SK-N-SH (cell line): ENCODE results near the gene NAALADL2. TPM values are rescaled to one million over a fixed set of nuclear protein-coding genes. Genes with fewer than 3 reads are reported as not detected.

Source experiments
- CTCF ChIA-PET: fragments of 300-600, 350-600 bp; formaldehyde crosslinking; extraction: SDS; loops from one replicate; lab custom pipeline; 2021; lab: Yijun Ruan, JAX
- POLR2A ChIA-PET: fragments of 350-600 bp; sonication (Branson Sonifier 250); formaldehyde crosslinking; extraction: SDS; loops from one replicate; lab custom pipeline; 2020; ENCODE audit warnings: antibody characterized with exemption, inconsistent platforms; lab: Yijun Ruan, JAX
- DNase-seq: peaks from one replicate; pipeline ENCODE4 v3.0.0; 2012
- H2AFZ ChIP-seq: fragments of 200-600 bp; sonication (generic); 2 replicates; pipeline ENCODE4 v1.8.1; 2016; ENCODE audit warnings: antibody characterized with exemption, mild to moderate bottlenecking, low read depth
- H3F3A ChIP-seq: fragments of 200-600 bp; sonication (generic); replicated peaks from 2 replicates; pipeline ENCODE3; 2016; ENCODE audit warnings: antibody characterized with exemption, mild to moderate bottlenecking; ENCODE audit not compliant: insufficient read depth
- H3K27ac ChIP-seq, 2 experiments: fragments of 200-500 bp in 1 of 2; fragments of 200-600 bp in 1 of 2; sonication (Bioruptor generic) in 1 of 2; sonication (generic), shearing (Covaris generic) in 1 of 2; 2 replicates each; pipeline versions ENCODE4 v1.5.1 to v1.6.1; 2014 to 2016; ENCODE audit warnings: low read depth in 2 of 2, inconsistent platforms in 1 of 2, low read length in 1 of 2, mild to moderate bottlenecking in 1 of 2, mixed read lengths in 1 of 2
- H3K27me3 ChIP-seq: fragments of 200-600 bp; sonication (generic), shearing (Covaris generic); 2 replicates; pipeline ENCODE4 v1.6.1; 2016; ENCODE audit warnings: mixed run types; ENCODE audit not compliant: insufficient read depth
- H3K36me3 ChIP-seq, 2 experiments: fragments of 200-500 bp in 1 of 2; fragments of 200-600 bp in 1 of 2; sonication (Bioruptor generic) in 1 of 2; sonication (generic) in 1 of 2; replicated peaks in 1 of 2; 2 replicates each; pipeline versions ENCODE3 to v1.5.1; 2014 to 2016; ENCODE audit warnings: low read length in 1 of 2, mild to moderate bottlenecking in 1 of 2; ENCODE audit not compliant: insufficient read depth in 2 of 2, control insufficient read depth in 1 of 2
- H3K4me1 ChIP-seq, 2 experiments: fragments of 200-500 bp in 1 of 2; fragments of 200-600 bp in 1 of 2; sonication (Bioruptor generic) in 1 of 2; sonication (generic), shearing (Covaris generic) in 1 of 2; 2 replicates each; pipeline versions ENCODE4 v1.5.1 to v1.6.1; 2014 to 2016; ENCODE audit warnings: low read depth in 1 of 2, low read length in 1 of 2, mixed run types in 1 of 2; ENCODE audit not compliant: insufficient read depth in 2 of 2, control insufficient read depth in 1 of 2
- H3K4me2 ChIP-seq: fragments of 200-600 bp; sonication (generic), shearing (Covaris generic); 2 replicates; pipeline ENCODE4 v1.6.1; 2017; ENCODE audit warnings: mixed run types
- H3K4me3 ChIP-seq, 2 experiments: fragments of 200-500 bp in 1 of 2; fragments of 200-600 bp in 1 of 2; sonication (Bioruptor generic) in 1 of 2; sonication (generic), shearing (Covaris generic) in 1 of 2; 2 replicates each; pipeline versions ENCODE4 v1.5.1 to v1.8.1; 2014 to 2016; ENCODE audit warnings: low read depth in 2 of 2, inconsistent platforms in 1 of 2, low read length in 1 of 2, mild to moderate bottlenecking in 1 of 2, mixed read lengths in 1 of 2, moderate library complexity in 1 of 2
- H3K79me2 ChIP-seq: fragments of 200-600 bp; sonication (generic); 2 replicates; pipeline ENCODE4 v1.8.1; 2017; ENCODE audit warnings: mild to moderate bottlenecking; ENCODE audit not compliant: insufficient read depth
- H3K9ac ChIP-seq: fragments of 200-600 bp; sonication (generic); 2 replicates; pipeline ENCODE4 v1.6.1; 2017; ENCODE audit warnings: mixed run types
- H3K9me2 ChIP-seq: fragments of 200-600 bp; sonication (generic); 2 replicates; pipeline ENCODE4 v1.6.1; 2017; ENCODE audit warnings: mixed run types
- H3K9me3 ChIP-seq: fragments of 200-600 bp; sonication (generic); 2 replicates; pipeline ENCODE4 v1.6.1; 2017; ENCODE audit warnings: mixed run types, mild to moderate bottlenecking, moderate library complexity
- H4K20me1 ChIP-seq: fragments of 200-600 bp; sonication (generic); 2 replicates; pipeline ENCODE4 v1.6.1; 2017; ENCODE audit warnings: mild to moderate bottlenecking, mixed run types; ENCODE audit not compliant: insufficient read depth
- CHD2 ChIP-seq: fragments of 150-350 bp; IDR thresholded peaks from 2 replicates; pipeline ENCODE4 v1.6.1; 2018; ENCODE audit warnings: low read length; ENCODE audit not compliant: partially characterized antibody
- CTCF ChIP-seq: fragments of 200-600 bp; sonication (generic); IDR thresholded peaks from 2 replicates; pipeline ENCODE4 v1.6.1; 2017; ENCODE audit warnings: antibody characterized with exemption, mild to moderate bottlenecking, moderate library complexity
- EP300 ChIP-seq, 2 experiments: IDR thresholded peaks; 2 replicates each; pipeline versions ENCODE4 v1.4.0 to v1.6.1; 2012; ENCODE audit warnings: borderline replicate concordance in 1 of 2, low read depth in 1 of 2, low read length in 1 of 2
- EZH2phosphoT487 ChIP-seq: fragments of 200-600 bp; sonication (generic); IDR thresholded peaks from 2 replicates; pipeline ENCODE4 v1.6.1; 2017; ENCODE audit warnings: low read depth, mixed run types, mild to moderate bottlenecking, antibody characterized with exemption, moderate library complexity, borderline replicate concordance
- FOSL2 ChIP-seq: IDR thresholded peaks from 2 replicates; pipeline ENCODE4 v1.4.0; 2012; ENCODE audit warnings: low read depth, mild to moderate bottlenecking, moderate library complexity, borderline replicate concordance
- FOXM1 ChIP-seq: IDR thresholded peaks from 2 replicates; pipeline ENCODE4 v1.4.0; 2012; ENCODE audit warnings: low read depth, mild to moderate bottlenecking
- GABPA ChIP-seq: IDR thresholded peaks from 2 replicates; pipeline ENCODE4 v1.4.0; 2012; ENCODE audit warnings: low read depth, mild to moderate bottlenecking
- IRF3 ChIP-seq: fragments of 150-350 bp; IDR thresholded peaks from 2 replicates; pipeline ENCODE4 v1.6.1; 2016; ENCODE audit warnings: mild to moderate bottlenecking, low read depth, low read length
- JUND ChIP-seq: IDR thresholded peaks from 2 replicates; pipeline ENCODE4 v1.4.0; 2012
- MAX ChIP-seq: IDR thresholded peaks from 2 replicates; pipeline ENCODE4 v1.4.0; 2012; ENCODE audit warnings: low read depth
- MXI1 ChIP-seq: IDR thresholded peaks from 2 replicates; pipeline ENCODE4 v1.6.1; 2012; ENCODE audit warnings: mild to moderate bottlenecking, low read depth, low read length, improper control_type of control experiment
- NFIC ChIP-seq: IDR thresholded peaks from 2 replicates; pipeline ENCODE4 v1.4.0; 2012; ENCODE audit warnings: borderline replicate concordance
- NRF1 ChIP-seq: IDR thresholded peaks from 2 replicates; pipeline ENCODE4 v1.6.1; 2012; ENCODE audit warnings: low read depth, mild to moderate bottlenecking, low read length
- PBX3 ChIP-seq: IDR thresholded peaks from 2 replicates; pipeline ENCODE4; 2012
- TEAD4 ChIP-seq: IDR thresholded peaks from 2 replicates; pipeline ENCODE4 v1.4.0; 2012; ENCODE audit warnings: mild to moderate bottlenecking, borderline replicate concordance; ENCODE audit not compliant: insufficient read depth
- USF2 ChIP-seq: fragments of 150-350 bp; IDR thresholded peaks from 2 replicates; pipeline ENCODE4 v1.6.1; 2017; ENCODE audit warnings: antibody characterized with exemption, low read length, low read depth, borderline replicate concordance
- YY1 ChIP-seq: IDR thresholded peaks from 2 replicates; pipeline ENCODE4 v1.4.0; 2012; ENCODE audit warnings: low read depth, mild to moderate bottlenecking
- ZBTB33 ChIP-seq: IDR thresholded peaks from 2 replicates; pipeline ENCODE4 v1.4.0; 2012; ENCODE audit warnings: low read depth, borderline replicate concordance
- WGBS: methylation state at CpG from one replicate; pipeline ENCODE4 v1.1.6; 2017; ENCODE audit warnings: low lambda C conversion rate; 5-methylcytosine and 5-hydroxymethylcytosine counted together
- polyA plus RNA-seq, 3 experiments: library from polyadenylated mRNA; depleted of rRNA; stranded (reverse); fragments of >200 nt; gene quantifications; 2 replicates each; pipeline ENCODE4 v1.2.3, GENCODE V29; 2012
- TF ChIP-seq, protein P1 (sequence below): IDR thresholded peaks from 2 replicates; pipeline ENCODE4 v1.4.0; 2012; ENCODE audit warnings: low read depth, borderline replicate concordance

Gene NAALADL2
- polyA plus RNA-seq, 1 of the 3 experiments (the other 2 are of a cell fraction): 1.2 TPM

- Histone ChIP-seq H3K27ac (no peak overlapping the region), H3K4me2 (no peak overlapping the region), H3K9ac (no peak overlapping the region), H3K36me3 (no peaks in the 10 kb centered on the region), H3F3A (no peaks in the 10 kb centered on the region), H3K79me2 (no peaks in the 10 kb centered on the region), H4K20me1 (no peaks in the 10 kb centered on the region), H3K4me3 (no peak overlapping the region), H3K9me3 (no peaks in the 10 kb centered on the region), H3K27me3 (no peaks in the 10 kb centered on the region), H2AFZ (no peak overlapping the region), H3K9me2 (no peaks in the 10 kb centered on the region), H3K4me1 (no peaks in the 10 kb centered on the region; a peak in 1 of 4 replicates)
- POLR2A ChIA-PET: no interaction called here
- TF ChIP-seq JUND (no peak), IRF3 (no peak), CTCF (no peak), MAX (no peak), CHD2 (no peak), NRF1 (no peak), TEAD4 (no peak), EP300 (IDR thresholded peaks at IDR 0.05; ENCODE audit: borderline replicate concordance in 1 of 2, low read depth in 1 of 2, low read length in 1 of 2) (no peak)
- 94% methylated on average over 3 of the region's 3 CpGs for WGBS
- CTCF ChIA-PET: no interaction called here
- DNase-seq: no peak
Observed at GRCh38 chr3:175176556-175176955, 317.4 kb downstream of the NAALADL2 start.

- H2AFZ ChIP-seq: no peak overlapping the region
- H3K27me3 ChIP-seq: no peaks in the 10 kb centered on the region
- ChIA-PET CTCF (no interaction called here), POLR2A (no interaction called here)
- no peaks in the 10 kb centered on the region for H3K9me2 ChIP-seq
- H3K9me3 ChIP-seq: no peaks in the 10 kb centered on the region
- H3F3A ChIP-seq: no peaks in the 10 kb centered on the region
- H3K4me2 ChIP-seq: no peak overlapping the region
- H3K4me1 ChIP-seq: no peaks in the 10 kb centered on the region; a peak in 1 of 4 replicates
- H3K36me3 ChIP-seq: no peaks in the 10 kb centered on the region
- no peak overlapping the region for H3K27ac ChIP-seq
- DNase-seq: no peak
- no peak overlapping the region for H3K4me3 ChIP-seq
- 64% methylated on average over 1 of the region's 1 CpG for WGBS
- no peaks in the 10 kb centered on the region for H3K79me2 ChIP-seq
- no peaks in the 10 kb centered on the region for H4K20me1 ChIP-seq
- no peak overlapping the region for H3K9ac ChIP-seq
- TF ChIP-seq, protein P1, sequence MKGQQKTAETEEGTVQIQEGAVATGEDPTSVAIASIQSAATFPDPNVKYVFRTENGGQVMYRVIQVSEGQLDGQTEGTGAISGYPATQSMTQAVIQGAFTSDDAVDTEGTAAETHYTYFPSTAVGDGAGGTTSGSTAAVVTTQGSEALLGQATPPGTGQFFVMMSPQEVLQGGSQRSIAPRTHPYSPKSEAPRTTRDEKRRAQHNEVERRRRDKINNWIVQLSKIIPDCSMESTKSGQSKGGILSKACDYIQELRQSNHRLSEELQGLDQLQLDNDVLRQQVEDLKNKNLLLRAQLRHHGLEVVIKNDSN: no peak
- TF ChIP-seq YY1 (no peak), USF2 (no peak), FOXM1 (no peak), ZBTB33 (no peak), FOSL2 (no peak), PBX3 (no peak), NFIC (no peak), MXI1 (no peak), GABPA (no peak), EZH2phosphoT487 (no peak), NRF1 (no peak)
Observed at GRCh38 chr3:175179055-175179454, 319.9 kb downstream of the NAALADL2 start.
